Peyer's patch (tissue), 4 donors: ENCODE measurements around the gene SNAPC4. TPM values are rescaled to one million over a fixed set of nuclear protein-coding genes. Genes with fewer than 3 reads are reported as not detected.
A peak's percentile ranks its signal among the peaks of the same experiment; 100 is the strongest.
"Not testable (repeated sequence)": the region's sequence is repeated elsewhere in the genome, so short reads cannot be mapped to it uniquely, and the experiment has no call there.

Experiments used
- DNase-seq, 3 donors: peaks; one replicate each; pipeline ENCODE4 v3.0.0-alpha.2; 2017 to 2019
- H3K27ac ChIP-seq, 4 donors: fragments of 200-600 bp; sonication (generic); one replicate each; pipeline ENCODE4 v1.5.1; 2016 to 2019
- H3K27me3 ChIP-seq, 2 donors: fragments of 200-600 bp; sonication (generic); one replicate each; pipeline ENCODE4 v1.5.1; 2019
- H3K36me3 ChIP-seq, 3 donors: fragments of 200-600 bp; sonication (generic); one replicate each; pipeline ENCODE4 v1.5.1; 2016 to 2019
- H3K4me1 ChIP-seq, 4 donors: fragments of 200-600 bp; sonication (generic); one replicate each; pipeline ENCODE4 v1.5.1; 2016 to 2019
- H3K4me3 ChIP-seq, 4 donors: fragments of 200-600 bp; sonication (generic); 1 replicate in 3 of 4; 2 replicates in 1 of 4; pipeline ENCODE4 v1.5.1; 2016 to 2019; ENCODE audit warnings: mild to moderate bottlenecking in 1 of 4
- H3K9me3 ChIP-seq, 4 donors: fragments of 200-600 bp; sonication (generic); one replicate each; pipeline ENCODE4 v1.5.1; 2016 to 2019; ENCODE audit warnings: mild to moderate bottlenecking in 1 of 4
- CTCF ChIP-seq, 6 experiments: fragments of 450-650 bp in 4 of 6; fragments of 200-600 bp in 2 of 6; sonication (generic) in 1 of 6; IDR thresholded peaks; one replicate each; pipeline ENCODE4 v1.5.1; 2017 to 2019; ENCODE audit warnings: antibody characterized with exemption in 6 of 6, mild to moderate bottlenecking in 3 of 6, moderate library complexity in 1 of 6
- POLR2A ChIP-seq, 2 donors: fragments of 450-650 bp; IDR thresholded peaks; one replicate each; pipeline ENCODE4 v1.5.1; 2017; ENCODE audit warnings: antibody characterized with exemption in 2 of 2, mild to moderate bottlenecking in 2 of 2, moderate library complexity in 2 of 2
- total RNA-seq, 4 donors: library from RNA; depleted of rRNA; stranded (reverse); fragments of >200 nt; gene quantifications; one replicate each; pipeline ENCODE4 v1.1.0, GENCODE V29; 2016

The SNAPC4 gene
- total RNA-seq, 4 donors from 2014 or later, result 6.3 to 58.6 (median 13.2) TPM

GRCh38 chr9:136410500-136411287 lies 10.7 kb upstream of the SNAPC4 start, which contains the start of the genes ENTR1 and PMPCA:
TSS of gene ENTR1 (minus strand) at chr9:136410614. CDS start at chr9:136410397, 217 bp downstream.
TSS of gene PMPCA (plus strand) at chr9:136410658. CDS start at chr9:136410669, 11 bp downstream.
- peaks cover 0 to 28% (median 18%) of the 10 kb centered on the region in 4 donors for H3K4me1 ChIP-seq
- H3K27me3 ChIP-seq, result no peaks in the 10 kb centered on the region
- H3K36me3 ChIP-seq, result peaks cover 0 to 53% (median 0%) of the 10 kb centered on the region in 3 donors
- peak within 1 kb of the TSS; percentile 87 to 90 (median 89) for H3K27ac ChIP-seq
- no peaks in the 10 kb centered on the region for H3K9me3 ChIP-seq
- peak; percentile 92 to 97 (median 96) for DNase-seq
- peak within 1 kb of the TSS; percentile 72 to 99 (median 96) for H3K4me3 ChIP-seq
- TF ChIP-seq POLR2A (IDR thresholded peaks at IDR 0.05), result peak; percentile 74 to 80
- no peak for TF ChIP-seq CTCF (IDR thresholded peaks at IDR 0.05)

- peak in 2 of 3 donors; percentile 47 to 67 for DNase-seq
- H3K4me1 ChIP-seq, result peaks cover 0 to 28% (median 21%) of the 10 kb centered on the region in 4 donors
- H3K27ac ChIP-seq, result peak overlapping the region; percentile 64 to 90 (median 89)
- no peaks in the 10 kb centered on the region for H3K9me3 ChIP-seq
- peak overlapping the region; percentile 72 to 99 (median 96) for H3K4me3 ChIP-seq
- TF ChIP-seq CTCF (IDR thresholded peaks at IDR 0.05), result no peak
- no peak for TF ChIP-seq POLR2A (IDR thresholded peaks at IDR 0.05)
- H3K27me3 ChIP-seq, result no peaks in the 10 kb centered on the region
- H3K36me3 ChIP-seq, result peaks cover 0 to 53% (median 0%) of the 10 kb centered on the region in 3 donors
Observed at GRCh38 chr9:136409557-136410455, 9.8 kb upstream of the SNAPC4 start.

GRCh38 chr9:136407911-136408310 lies 7.9 kb upstream of the SNAPC4 start:
- Histone ChIP-seq H3K4me3 (no peak overlapping the region), H3K27ac (no peak overlapping the region), H3K27me3 (no peaks in the 10 kb centered on the region), H3K9me3 (no peaks in the 10 kb centered on the region), H3K36me3 (peaks cover 0 to 50% (median 0%) of the 10 kb centered on the region in 3 donors), H3K4me1 (peaks cover 0 to 36% (median 31%) of the 10 kb centered on the region in 4 donors)
- TF ChIP-seq CTCF (IDR thresholded peaks at IDR 0.05) (no peak), POLR2A (IDR thresholded peaks at IDR 0.05) (no peak)
- no peak for DNase-seq

- H3K27ac ChIP-seq, H3K27me3 ChIP-seq, H3K4me3 ChIP-seq, H3K9me3 ChIP-seq, DNase-seq: not testable (repeated sequence)
- Histone ChIP-seq H3K36me3 (peaks cover 0 to 47% (median 0%) of the 10 kb centered on the region in 3 donors), H3K4me1 (peaks cover 0 to 36% (median 29%) of the 10 kb centered on the region in 4 donors)
Observed at GRCh38 chr9:136407061-136407460, 7.1 kb upstream of the SNAPC4 start.

GRCh38 chr9:136405904-136406303 lies 5.9 kb upstream of the SNAPC4 start:
- not testable (repeated sequence) for H3K4me3 ChIP-seq, H3K27me3 ChIP-seq, H3K9me3 ChIP-seq, H3K27ac ChIP-seq, DNase-seq
- Histone ChIP-seq H3K36me3 (peaks cover 0 to 47% (median 0%) of the 10 kb centered on the region in 3 donors), H3K4me1 (peaks cover 0 to 29% (median 19%) of the 10 kb centered on the region in 4 donors)

- no peak for DNase-seq
- Histone ChIP-seq H3K9me3 (no peaks in the 10 kb centered on the region), H3K4me1 (peaks cover 0 to 32% (median 22%) of the 10 kb centered on the region in 4 donors), H3K36me3 (peaks cover 0 to 47% (median 0%) of the 10 kb centered on the region in 3 donors), H3K27me3 (no peaks in the 10 kb centered on the region), H3K27ac (peak overlapping the region in 1 of 4 donors; percentile 79), H3K4me3 (no peak overlapping the region)
- TF ChIP-seq CTCF (IDR thresholded peaks at IDR 0.05), result no peak
- no peak for TF ChIP-seq POLR2A (IDR thresholded peaks at IDR 0.05)
Observed at GRCh38 chr9:136405481-136405880, 5.5 kb upstream of the SNAPC4 start.
